ENCODE data around the gene PTPRQ. TPM values are rescaled to one million over a fixed set of nuclear protein-coding genes. Genes with fewer than 3 reads are reported as not detected.

Gene PTPRQ
- total and polyA plus RNA-seq, 12 donors: 0.04 to 1.9 (median 0.37) TPM; not detected in 1

- ATAC-seq (no peak), DNase-seq (no peak)
- intact Hi-C loops (cut with DNase I): no loop called here
- Histone ChIP-seq H3K27me3 (no peaks in the 10 kb centered on the region), H3K27ac (no peak overlapping the region), H3K36me3 (no peaks in the 10 kb centered on the region), H3K9me3 (no peaks in the 10 kb centered on the region), H3K4me1 (no peaks in the 10 kb centered on the region), H3K4me3 (no peak overlapping the region)
- TF ChIP-seq CTCF (IDR thresholded peaks at IDR 0.05): no peak
- 76% methylated on average over 1 of the region's 1 CpG for WGBS, 2 donors
Observed at GRCh38 chr12:80559766-80560165, 115.7 kb downstream of the PTPRQ start.

GRCh38 chr12:80565271-80565670, 121.2 kb downstream of the PTPRQ start:
- no peak overlapping the region for H3K4me3 ChIP-seq
- ATAC-seq (no peak), DNase-seq (no peak)
- 36 to 58% methylated on average over 2 of the region's 2 CpGs for WGBS, 2 donors
- peaks cover 0 to 10% (median 0%) of the 10 kb centered on the region in 11 donors for H3K9me3 ChIP-seq
- H3K27me3 ChIP-seq: no peaks in the 10 kb centered on the region
- intact Hi-C loops (cut with DNase I): no loop called here
- H3K4me1 ChIP-seq: no peaks in the 10 kb centered on the region
- H3K27ac ChIP-seq: no peak overlapping the region
- no peak for TF ChIP-seq CTCF (IDR thresholded peaks at IDR 0.05)
- H3K36me3 ChIP-seq: no peaks in the 10 kb centered on the region

GRCh38 chr12:80567401-80567800, 123.4 kb downstream of the PTPRQ start:
- no peak for DNase-seq
- Histone ChIP-seq H3K36me3 (no peaks in the 10 kb centered on the region), H3K9me3 (peaks cover 0 to 24% (median 0%) of the 10 kb centered on the region in 11 donors), H3K27me3 (no peaks in the 10 kb centered on the region), H3K27ac (no peak overlapping the region), H3K4me1 (no peaks in the 10 kb centered on the region), H3K4me3 (no peak overlapping the region)
- no peak for TF ChIP-seq CTCF (IDR thresholded peaks at IDR 0.05)
- intact Hi-C loops (cut with DNase I): no loop called here
- no peak for ATAC-seq

- 78 to 92% methylated on average over 3 of the region's 3 CpGs for WGBS, 2 donors
- Histone ChIP-seq H3K9me3 (peaks cover 0 to 8% (median 0%) of the 10 kb centered on the region in 11 donors), H3K4me1 (no peaks in the 10 kb centered on the region), H3K27ac (no peak overlapping the region), H3K36me3 (no peaks in the 10 kb centered on the region), H3K27me3 (no peaks in the 10 kb centered on the region), H3K4me3 (no peak overlapping the region)
- DNase-seq (no peak), ATAC-seq (no peak)
- intact Hi-C loops (cut with DNase I): no loop called here
- no peak for TF ChIP-seq CTCF (IDR thresholded peaks at IDR 0.05)
Observed at GRCh38 chr12:80576641-80577418, 132.8 kb downstream of the PTPRQ start.
